ENCODE data around the gene LCN2.

LCN2 gene

DNA sequence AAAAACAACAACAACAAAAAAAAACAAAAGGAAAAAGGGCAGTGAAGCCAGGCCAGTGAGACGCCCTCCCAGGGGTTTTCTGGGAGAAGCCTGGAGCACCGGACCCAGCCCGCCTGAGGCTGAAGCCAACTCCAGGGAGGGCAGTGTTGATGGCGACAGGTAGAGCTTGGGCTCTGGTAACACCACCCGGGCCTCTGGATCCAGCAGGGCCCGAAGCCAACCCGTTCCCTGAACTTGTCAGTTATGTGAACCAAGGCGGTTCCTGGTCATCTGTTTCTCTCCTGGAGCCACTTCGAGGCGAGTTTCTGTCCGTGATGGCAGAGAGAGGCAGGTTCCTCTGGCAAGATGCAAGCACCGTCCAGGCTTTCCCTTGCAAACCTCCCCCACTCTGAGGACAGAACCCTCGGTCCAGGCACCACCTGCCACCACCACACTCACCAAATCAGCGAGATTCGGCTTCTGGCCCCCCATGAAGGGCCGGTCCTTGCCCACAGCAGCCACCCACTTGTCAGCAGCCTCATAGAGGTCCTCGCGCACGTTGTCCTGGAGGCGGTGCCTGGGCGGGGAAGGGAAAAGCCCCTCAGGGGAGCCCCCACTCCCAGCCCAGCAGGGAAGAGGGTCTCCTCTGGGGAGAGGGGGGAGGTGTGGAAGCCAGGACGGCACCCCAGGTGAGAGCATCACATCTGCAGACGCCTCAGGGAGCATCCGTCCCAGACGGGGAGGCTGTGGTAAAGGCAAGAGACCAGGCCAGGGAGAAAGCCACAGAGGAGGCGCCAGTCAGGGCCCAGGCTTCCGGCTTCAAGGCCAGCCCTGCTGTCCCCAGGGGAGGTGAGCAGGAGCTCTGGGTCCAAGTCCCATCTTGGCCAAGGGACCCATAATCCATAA lies 27.1 kb upstream of the LCN2 start:
- TF ChIP-seq POLR2AphosphoS5 (IDR thresholded peaks at IDR 0.05; ENCODE audit: low read depth, low read length) (no peak), SIN3A (IDR thresholded peaks at IDR 0.05; ENCODE audit: borderline replicate concordance, insufficient read depth, low read length) (no peak), FOXP2 (optimal IDR thresholded peaks at IDR 0.05; ENCODE audit: borderline replicate concordance, extremely low read depth, extremely low read length, insufficient read depth) (no peak), TAF1 (IDR thresholded peaks at IDR 0.05; ENCODE audit: borderline replicate concordance, insufficient read depth, low read length) (no peak)
- TF ChIP-seq, protein P1, sequence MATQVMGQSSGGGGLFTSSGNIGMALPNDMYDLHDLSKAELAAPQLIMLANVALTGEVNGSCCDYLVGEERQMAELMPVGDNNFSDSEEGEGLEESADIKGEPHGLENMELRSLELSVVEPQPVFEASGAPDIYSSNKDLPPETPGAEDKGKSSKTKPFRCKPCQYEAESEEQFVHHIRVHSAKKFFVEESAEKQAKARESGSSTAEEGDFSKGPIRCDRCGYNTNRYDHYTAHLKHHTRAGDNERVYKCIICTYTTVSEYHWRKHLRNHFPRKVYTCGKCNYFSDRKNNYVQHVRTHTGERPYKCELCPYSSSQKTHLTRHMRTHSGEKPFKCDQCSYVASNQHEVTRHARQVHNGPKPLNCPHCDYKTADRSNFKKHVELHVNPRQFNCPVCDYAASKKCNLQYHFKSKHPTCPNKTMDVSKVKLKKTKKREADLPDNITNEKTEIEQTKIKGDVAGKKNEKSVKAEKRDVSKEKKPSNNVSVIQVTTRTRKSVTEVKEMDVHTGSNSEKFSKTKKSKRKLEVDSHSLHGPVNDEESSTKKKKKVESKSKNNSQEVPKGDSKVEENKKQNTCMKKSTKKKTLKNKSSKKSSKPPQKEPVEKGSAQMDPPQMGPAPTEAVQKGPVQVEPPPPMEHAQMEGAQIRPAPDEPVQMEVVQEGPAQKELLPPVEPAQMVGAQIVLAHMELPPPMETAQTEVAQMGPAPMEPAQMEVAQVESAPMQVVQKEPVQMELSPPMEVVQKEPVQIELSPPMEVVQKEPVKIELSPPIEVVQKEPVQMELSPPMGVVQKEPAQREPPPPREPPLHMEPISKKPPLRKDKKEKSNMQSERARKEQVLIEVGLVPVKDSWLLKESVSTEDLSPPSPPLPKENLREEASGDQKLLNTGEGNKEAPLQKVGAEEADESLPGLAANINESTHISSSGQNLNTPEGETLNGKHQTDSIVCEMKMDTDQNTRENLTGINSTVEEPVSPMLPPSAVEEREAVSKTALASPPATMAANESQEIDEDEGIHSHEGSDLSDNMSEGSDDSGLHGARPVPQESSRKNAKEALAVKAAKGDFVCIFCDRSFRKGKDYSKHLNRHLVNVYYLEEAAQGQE (IDR thresholded peaks at IDR 0.05; ENCODE audit: insufficient read depth in 1 of 2, low read depth in 2 of 2, low read length in 2 of 2): no peak

DNA sequence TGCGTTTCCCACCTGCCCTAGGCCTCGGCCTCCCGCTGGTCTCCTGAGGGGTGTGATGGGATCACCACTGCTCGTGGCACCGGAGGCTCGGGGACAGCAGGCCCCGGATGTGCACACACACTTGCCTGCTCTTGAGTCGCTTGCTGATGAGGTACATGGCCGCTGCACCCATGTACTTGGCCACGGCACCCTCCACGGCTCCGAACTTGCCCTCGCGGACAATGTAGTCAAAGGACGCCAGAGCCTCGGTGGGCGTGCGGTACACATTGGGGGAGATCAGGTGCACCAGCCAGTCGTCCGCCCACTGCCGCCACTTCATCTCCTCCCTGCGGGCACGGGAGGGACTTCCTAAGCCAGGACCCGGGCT lies 26.5 kb upstream of the LCN2 start:
- no peak for TF ChIP-seq POLR2AphosphoS5 (IDR thresholded peaks at IDR 0.05; ENCODE audit: low read depth, low read length)
- TF ChIP-seq, protein P1 (IDR thresholded peaks at IDR 0.05; ENCODE audit: insufficient read depth in 1 of 2, low read depth in 2 of 2, low read length in 2 of 2): no peak
- TF ChIP-seq FOXP2 (optimal IDR thresholded peaks at IDR 0.05; ENCODE audit: borderline replicate concordance, extremely low read depth, extremely low read length, insufficient read depth): no peak
- TF ChIP-seq TAF1 (IDR thresholded peaks at IDR 0.05; ENCODE audit: borderline replicate concordance, insufficient read depth, low read length): no peak
- no peak for TF ChIP-seq SIN3A (IDR thresholded peaks at IDR 0.05; ENCODE audit: borderline replicate concordance, insufficient read depth, low read length)

DNA sequence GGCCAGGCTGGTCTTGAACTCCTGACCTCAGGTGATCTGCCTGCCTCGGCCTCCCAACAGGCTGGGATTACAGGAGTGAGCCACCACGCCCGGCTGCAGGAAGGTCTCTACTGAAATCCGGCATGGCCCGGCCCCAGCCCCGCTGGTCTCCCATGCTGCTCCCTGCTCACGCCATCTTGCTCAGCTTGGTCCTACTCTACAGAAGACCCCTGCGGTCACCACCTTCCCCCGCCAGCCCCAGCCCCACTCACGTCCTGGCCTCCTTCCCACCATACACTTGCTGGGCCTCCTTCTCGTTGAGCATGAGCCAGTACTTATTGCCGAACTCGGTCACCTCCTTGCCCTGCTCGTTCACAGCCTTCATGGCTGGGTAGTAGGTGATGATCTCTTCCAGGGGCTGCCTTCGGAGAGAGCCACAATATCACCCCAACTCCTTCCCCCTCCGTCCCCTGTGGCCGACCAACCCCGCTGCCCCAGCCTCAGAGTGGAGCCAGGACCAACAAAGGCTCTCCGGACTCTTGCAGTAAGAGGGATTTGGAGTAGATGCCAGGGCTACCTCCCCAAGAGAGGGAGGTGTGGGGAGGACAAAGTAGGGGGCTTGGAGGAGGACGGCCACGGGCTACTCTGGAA lies 25.7 kb upstream of the LCN2 start:
- no peak for TF ChIP-seq FOXP2 (optimal IDR thresholded peaks at IDR 0.05; ENCODE audit: borderline replicate concordance, extremely low read depth, extremely low read length, insufficient read depth)
- no peak for TF ChIP-seq SIN3A (IDR thresholded peaks at IDR 0.05; ENCODE audit: borderline replicate concordance, insufficient read depth, low read length)
- TF ChIP-seq, protein P1 (IDR thresholded peaks at IDR 0.05; ENCODE audit: insufficient read depth in 1 of 2, low read depth in 2 of 2, low read length in 2 of 2): no peak
- no peak for TF ChIP-seq TAF1 (IDR thresholded peaks at IDR 0.05; ENCODE audit: borderline replicate concordance, insufficient read depth, low read length)
- no peak for TF ChIP-seq POLR2AphosphoS5 (IDR thresholded peaks at IDR 0.05; ENCODE audit: low read depth, low read length)

DNA sequence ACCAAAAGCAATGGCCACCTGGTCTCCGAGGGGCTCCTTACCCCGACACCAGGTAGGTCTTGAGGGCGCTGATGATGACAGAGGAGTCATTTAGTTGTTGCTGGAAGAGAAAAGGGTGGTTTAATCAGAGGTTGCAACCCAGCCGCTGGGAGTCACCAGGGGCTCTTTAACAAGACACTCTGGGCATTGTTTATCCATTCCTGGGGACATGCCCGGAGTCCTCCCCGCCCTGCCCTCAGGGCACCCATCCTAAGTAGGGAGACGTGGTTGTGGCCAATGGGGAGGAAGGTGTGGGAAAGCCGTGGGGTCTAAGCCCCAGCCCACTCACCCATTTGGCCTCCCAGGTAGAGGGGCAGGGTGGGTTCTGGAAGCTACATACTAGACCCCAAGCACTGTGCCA lies 24.8 kb upstream of the LCN2 start:
- TF ChIP-seq, protein P1 (IDR thresholded peaks at IDR 0.05; ENCODE audit: insufficient read depth in 1 of 2, low read depth in 2 of 2, low read length in 2 of 2): no peak
- no peak for TF ChIP-seq POLR2AphosphoS5 (IDR thresholded peaks at IDR 0.05; ENCODE audit: low read depth, low read length)
- TF ChIP-seq TAF1 (IDR thresholded peaks at IDR 0.05; ENCODE audit: borderline replicate concordance, insufficient read depth, low read length): no peak
- no peak for TF ChIP-seq FOXP2 (optimal IDR thresholded peaks at IDR 0.05; ENCODE audit: borderline replicate concordance, extremely low read depth, extremely low read length, insufficient read depth)
- no peak for TF ChIP-seq SIN3A (IDR thresholded peaks at IDR 0.05; ENCODE audit: borderline replicate concordance, insufficient read depth, low read length)
